K562 (cell line): Measurements from ENCODE around the gene CFAP70. TPM values are rescaled to one million over a fixed set of nuclear protein-coding genes. Genes with fewer than 3 reads are reported as not detected.

Experiments
- ATAC-seq: fragments of 200-7000 bp; cut with Tn5 transposase; 3 replicates; pipeline ENCODE4 v1.9.1; 2020; ENCODE audit warnings: moderate library complexity
- BruUV-seq: library from RNA; stranded (reverse); fragments of 400-500 nt; replicated peaks from 2 replicates; lab custom pipeline; 2021; lab: Mats Ljungman, UMichigan
- CTCF ChIA-PET: fragments of 300-600 bp; formaldehyde crosslinking; extraction: SDS; loops from one replicate; lab custom pipeline; 2021; ENCODE audit warnings: low intra/inter-chr PET ratio; lab: Yijun Ruan, JAX
- POLR2A ChIA-PET: fragments of 300-600, 350-650 bp; sonication (Branson Sonifier 250); formaldehyde crosslinking; extraction: SDS; loops from one replicate; lab custom pipeline; 2021; ENCODE audit warnings: antibody characterized with exemption, inconsistent platforms; lab: Yijun Ruan, JAX
- DNase-seq, 4 experiments: peaks; one replicate each; pipeline versions ENCODE4 v3.0.0 to v3.0.0-alpha.2; 2011 to 2018; ENCODE audit warnings: low spot score in 3 of 4, mixed read lengths in 3 of 4; ENCODE audit errors: extremely low read depth in 1 of 4
- FAIRE-seq: peaks from 2 replicates; lab custom pipeline; 2011; peaks lifted over from hg19 to GRCh38; lab: Jason Lieb, UNC
- H2AFZ ChIP-seq: 2 replicates; pipeline ENCODE4 v1.6.0; 2011; ENCODE audit warnings: low read depth, low read length, control low read depth, inconsistent platforms
- H3K27ac ChIP-seq: fragments of 200-600 bp; 3 replicates; pipeline ENCODE4 v1.8.0; 2011; ENCODE audit warnings: low read depth, mild to moderate bottlenecking, control low read depth, inconsistent platforms, low read length, moderate library complexity, mixed read lengths; ENCODE audit errors: extremely low read depth
- H3K27me3 ChIP-seq, 2 experiments: fragments of 300-600 bp in 1 of 2; 2 replicates in 1 of 2; 3 replicates in 1 of 2; pipeline versions ENCODE4 v1.6.0 to v1.8.0; 2011; ENCODE audit warnings: inconsistent platforms in 2 of 2, low read length in 2 of 2, mild to moderate bottlenecking in 1 of 2, mixed read lengths in 1 of 2, moderate library complexity in 1 of 2; ENCODE audit not compliant: control insufficient read depth in 2 of 2, insufficient read depth in 2 of 2
- H3K36me3 ChIP-seq: fragments of 300-600 bp; 3 replicates; pipeline ENCODE4 v1.8.0; 2011; ENCODE audit warnings: mild to moderate bottlenecking, low read length, inconsistent platforms; ENCODE audit not compliant: control insufficient read depth, insufficient read depth
- H3K4me1 ChIP-seq, 2 experiments: fragments of 200-600 bp in 1 of 2; replicated peaks in 1 of 2; 2 replicates in 1 of 2; 3 replicates in 1 of 2; pipeline versions ENCODE4 v1.5.1 to v1.8.0; 2011; ENCODE audit warnings: inconsistent platforms in 2 of 2, low read length in 2 of 2, mild to moderate bottlenecking in 1 of 2, mixed read lengths in 1 of 2, moderate library complexity in 1 of 2; ENCODE audit not compliant: control insufficient read depth in 2 of 2, insufficient read depth in 2 of 2
- H3K4me2 ChIP-seq: 2 replicates; pipeline ENCODE4 v1.6.1; 2011; ENCODE audit warnings: low read length, control low read depth, inconsistent platforms, mixed read lengths; ENCODE audit not compliant: insufficient read depth
- H3K4me3 ChIP-seq: fragments of 200-600 bp; sonication (generic), shearing (Covaris generic); 2 replicates; pipeline ENCODE4 v1.5.1; 2016; ENCODE audit warnings: control low read depth, inconsistent platforms
- H3K79me2 ChIP-seq: fragments of 200-600 bp; 3 replicates; pipeline ENCODE4 v1.8.0; 2011; ENCODE audit warnings: low read length, inconsistent platforms; ENCODE audit not compliant: control insufficient read depth, insufficient read depth
- H3K9ac ChIP-seq, 2 experiments: 2 replicates each; pipeline versions ENCODE4 v1.6.0 to v1.6.1; 2011; ENCODE audit warnings: low read depth in 2 of 2, low read length in 2 of 2, control low read depth in 1 of 2, inconsistent platforms in 1 of 2, mild to moderate bottlenecking in 1 of 2, mixed read lengths in 1 of 2; ENCODE audit not compliant: insufficient read depth in 1 of 2
- H3K9me1 ChIP-seq: one replicate; pipeline ENCODE4 v1.6.0; 2011; ENCODE audit warnings: inconsistent platforms, mild to moderate bottlenecking, low read length, moderate library complexity; ENCODE audit not compliant: control insufficient read depth, insufficient read depth
- H3K9me3 ChIP-seq: replicated peaks from 2 replicates; pipeline ENCODE4 v1.5.1; 2011; ENCODE audit warnings: low read depth, low read length, inconsistent platforms; ENCODE audit not compliant: control insufficient read depth, insufficient read depth
- H4K20me1 ChIP-seq: replicated peaks from 2 replicates; pipeline ENCODE4 v1.6.1; 2011; ENCODE audit warnings: low read length, inconsistent platforms, mixed read lengths; ENCODE audit not compliant: control insufficient read depth, insufficient read depth
- BMI1 ChIP-seq: fragments of 150-350 bp; IDR thresholded peaks from 2 replicates; pipeline ENCODE4 v1.6.1; 2014; ENCODE audit warnings: low read length
- COPS2 ChIP-seq: fragments of 450-650 bp; conservative IDR thresholded peaks from 2 replicates; pipeline ENCODE4 v1.6.1; 2016; ENCODE audit warnings: mild to moderate bottlenecking, moderate library complexity
- E2F8 ChIP-seq: fragments of 450-650 bp; IDR thresholded peaks from 2 replicates; pipeline ENCODE4 v1.7.1; 2018; ENCODE audit warnings: mild to moderate bottlenecking, low read depth; ENCODE audit not compliant: partially characterized antibody
- ERF ChIP-seq: fragments of 450-650 bp; formaldehyde crosslinking; IDR thresholded peaks from 2 replicates; pipeline ENCODE4 v1.4.0; 2020; ENCODE audit warnings: mild to moderate bottlenecking, mixed read lengths
- ETS2 ChIP-seq: IDR thresholded peaks from 2 replicates; pipeline ENCODE4 v1.6.1; 2016; ENCODE audit warnings: borderline replicate concordance, missing genetic modification characterization, mild to moderate bottlenecking, moderate library complexity, missing compliant biosample characterization; ENCODE audit not compliant: poor library complexity, severe bottlenecking
- EWSR1 ChIP-seq: fragments of 450-650 bp; IDR thresholded peaks from 2 replicates; pipeline ENCODE4 v1.6.1; 2018; ENCODE audit warnings: borderline replicate concordance, mild to moderate bottlenecking, low read depth, moderate library complexity; ENCODE audit not compliant: partially characterized antibody
- HOXB6 ChIP-seq: fragments of 250-450 bp; sonication (Bioruptor Pico); IDR thresholded peaks from 2 replicates; pipeline ENCODE4 v1.5.1; 2022; ENCODE audit warnings: mild to moderate bottlenecking, borderline replicate concordance
- MAX ChIP-seq: sonication (generic); formaldehyde crosslinking; IDR thresholded peaks from 2 replicates; pipeline ENCODE4 v1.9.0; 2022; ENCODE audit warnings: mild to moderate bottlenecking, missing genetic modification reagents
- MTA2 ChIP-seq: fragments of 450-650 bp; IDR thresholded peaks from 2 replicates; pipeline ENCODE4 v1.6.1; 2016; ENCODE audit warnings: low read depth
- MYC ChIP-seq, 2 experiments: fragments of 250-450 bp in 1 of 2; sonication (Bioruptor Pico) in 1 of 2; IDR thresholded peaks; 2 replicates each; pipeline versions ENCODE4 v1.5.1 to v1.6.1; 2012 to 2021; ENCODE audit warnings: low read depth in 2 of 2, borderline replicate concordance in 1 of 2, improper control_type of control experiment in 1 of 2, low read length in 1 of 2, mild to moderate bottlenecking in 1 of 2, moderate library complexity in 1 of 2
- NEUROD1 ChIP-seq: fragments of 150-350 bp; IDR thresholded peaks from 2 replicates; pipeline ENCODE4 v1.6.1; 2014; ENCODE audit warnings: borderline replicate concordance, low read length, low read depth; ENCODE audit not compliant: partially characterized antibody
- NR3C1 ChIP-seq: sonication (generic); formaldehyde crosslinking; IDR thresholded peaks from 2 replicates; pipeline ENCODE4 v1.8.1; 2022; ENCODE audit warnings: missing genetic modification reagents
- PHF21A ChIP-seq: fragments of 450-650 bp; IDR thresholded peaks from 2 replicates; pipeline ENCODE4 v1.6.1; 2017; ENCODE audit warnings: low read depth, borderline replicate concordance
- ZNF146 ChIP-seq: IDR thresholded peaks from one replicate; pipeline ENCODE4 v1.6.1; 2018; ENCODE audit warnings: missing compliant biosample characterization; ENCODE audit not compliant: unreplicated experiment
- ZNF444 ChIP-seq: fragments of 250-450 bp; sonication (Bioruptor Pico); IDR thresholded peaks from 2 replicates; pipeline ENCODE4 v1.4.0; 2020; ENCODE audit warnings: mild to moderate bottlenecking, moderate library complexity
- ZNF780A ChIP-seq: fragments of 250-450 bp; sonication (Bioruptor Pico); IDR thresholded peaks from 2 replicates; pipeline ENCODE4 v1.5.0; 2021; ENCODE audit warnings: mild to moderate bottlenecking
- WGBS: fragments of 100-300 bp; shearing (Covaris generic); methylation state at CpG from one replicate; pipeline ENCODE4 v1.1.6; 2016; ENCODE audit warnings: low coverage, mixed read lengths; ENCODE audit not compliant: insufficient coverage; ENCODE audit errors: missing lambda C conversion rate; 5-methylcytosine and 5-hydroxymethylcytosine counted together
- in situ Hi-C: fragments of 300-500 bp; cut with MboI; formaldehyde crosslinking; loops from 4 replicates; pipeline ENCODE4 v1.15.0; 2018; ENCODE audit warnings: inconsistent platforms, mixed read lengths
- intact Hi-C: fragments of 100-400 bp; cut with micrococcal nuclease; formaldehyde crosslinking; loops from 2 replicates; pipeline ENCODE4 v1.14.2; 2022
- polyA plus RNA-seq, 8 experiments: library from polyadenylated mRNA; depleted of rRNA in 4 of 8; stranded (reverse) in 5 of 8; unstranded in 3 of 8; fragments of >200 nt; fragmentation: Nextera tagmentation in 2 of 8; fragmentation: Illumina TruSeq in 1 of 8; extraction: Ambion mirVana in 2 of 8; extraction: Trizol in 1 of 8; gene quantifications; 2 replicates each; pipeline versions ENCODE4 v1.2.1 to v1.2.3, GENCODE V29; 2011 to 2014; ENCODE audit warnings: inconsistent platforms in 1 of 8, missing spikeins in 1 of 8
- total RNA-seq, 7 experiments: library from RNA; depleted of rRNA in 6 of 7; stranded (reverse); fragments of >200 nt in 6 of 7; fragmentation: Illumina TruSeq in 2 of 7; extraction: Trizol in 2 of 7; gene quantifications; 2 replicates each; pipeline versions ENCODE4 v1.2.1 to v1.2.3, GENCODE V29; 2011 to 2021; ENCODE audit warnings: low replicate concordance in 1 of 7

CFAP70 gene
- total and polyA plus RNA-seq, 9 of the 15 experiments (the other 6 are each of a cell fraction or from before 2014, with no cell fraction given): 0.27 to 1.6 (median 0.86) TPM

- WGBS: 10% methylated on average over 3 of the region's 3 CpGs
- POLR2A ChIA-PET: interaction anchor here (0.6 to 1.4 kb wide), 3 partner anchors 15 to 38 kb away, joined by 3 to 6 read pairs (median 5); no protein-coding TSS in a partner anchor
Measured at GRCh38 chr10:73296946-73297345, 61.7 kb downstream of the CFAP70 start.

GRCh38 chr10:73293461-73293860 is 65.2 kb downstream of the CFAP70 start:
- Histone ChIP-seq H3K27ac (no peak overlapping the region), H3K9me1 (no peaks in the 10 kb centered on the region), H3K79me2 (no peaks in the 10 kb centered on the region), H4K20me1 (no peaks in the 10 kb centered on the region), H3K27me3 (no peaks in the 10 kb centered on the region), H2AFZ (no peak overlapping the region), H3K9ac (no peak overlapping the region), H3K4me3 (no peak overlapping the region), H3K4me1 (no peaks in the 10 kb centered on the region), H3K9me3 (no peaks in the 10 kb centered on the region), H3K36me3 (no peaks in the 10 kb centered on the region), H3K4me2 (no peak overlapping the region)
- in situ Hi-C loops: no loop called here
- no TSS peak for BruUV-seq
- POLR2A ChIA-PET: interaction anchor here (0.9 kb wide), 1 partner anchor 224 kb away, joined by 3 read pairs; no protein-coding TSS in a partner anchor
- ATAC-seq: no peak
- CTCF ChIA-PET: no interaction called here
- no peak for FAIRE-seq
- WGBS: 1% methylated on average over 3 of the region's 3 CpGs
- no peak for DNase-seq
- intact Hi-C loops: no loop called here
- TF ChIP-seq ZNF780A: no peak
- TF ChIP-seq ZNF444: no peak
- no peak for TF ChIP-seq ETS2 (tag)
- no peak for TF ChIP-seq PHF21A
- no peak for TF ChIP-seq NEUROD1
- TF ChIP-seq MTA2: no peak
- TF ChIP-seq HOXB6: no peak
- no peak for TF ChIP-seq E2F8
- TF ChIP-seq MYC (IDR thresholded peaks at IDR 0.05; ENCODE audit: low read depth, low read length): no peak
- no peak for TF ChIP-seq MYC (CRISPR knock-in tag; IDR thresholded peaks at IDR 0.05; ENCODE audit: borderline replicate concordance, low read depth)

More at GRCh38 chr10:73296946-73297345, 61.7 kb downstream of the CFAP70 start:
- in situ Hi-C loops (no loop called here), intact Hi-C loops (no loop called here)
- Histone ChIP-seq H3K9ac (no peak overlapping the region), H3K36me3 (no peaks in the 10 kb centered on the region), H4K20me1 (no peaks in the 10 kb centered on the region), H3K27me3 (no peaks in the 10 kb centered on the region), H3K4me1 (no peaks in the 10 kb centered on the region), H3K27ac (no peak overlapping the region), H3K9me1 (no peaks in the 10 kb centered on the region), H3K9me3 (no peaks in the 10 kb centered on the region), H3K4me3 (no peak overlapping the region), H3K4me2 (no peak overlapping the region), H3K79me2 (no peaks in the 10 kb centered on the region), H2AFZ (no peak overlapping the region)
- ATAC-seq (no peak), DNase-seq (no peak), FAIRE-seq (no peak)
- no peak for TF ChIP-seq MAX (CRISPR knock-in tag)
- TF ChIP-seq COPS2: no peak
- TF ChIP-seq ERF (CRISPR knock-in tag): no peak
- TF ChIP-seq ZNF146 (CRISPR knock-in tag): no peak
- TF ChIP-seq NR3C1 (CRISPR knock-in tag): no peak
- no peak for TF ChIP-seq BMI1
- no peak for TF ChIP-seq EWSR1
- no TSS peak for BruUV-seq
- CTCF ChIA-PET: no interaction called here
